HG02759 (cell line): Measurements from ENCODE around the gene S100PBP.
"Not testable (repeated sequence)": the region's sequence is repeated elsewhere in the genome, so short reads cannot be mapped to it uniquely, and the experiment has no call there.

Source experiments
- ATAC-seq: cut with Tn5 transposase; IDR thresholded peaks from one replicate; pipeline ENCODE4 v1.9.1; 2021; ENCODE audit warnings: mild to moderate bottlenecking, moderate library complexity; ENCODE audit not compliant: unreplicated experiment

Gene S100PBP

DNA sequence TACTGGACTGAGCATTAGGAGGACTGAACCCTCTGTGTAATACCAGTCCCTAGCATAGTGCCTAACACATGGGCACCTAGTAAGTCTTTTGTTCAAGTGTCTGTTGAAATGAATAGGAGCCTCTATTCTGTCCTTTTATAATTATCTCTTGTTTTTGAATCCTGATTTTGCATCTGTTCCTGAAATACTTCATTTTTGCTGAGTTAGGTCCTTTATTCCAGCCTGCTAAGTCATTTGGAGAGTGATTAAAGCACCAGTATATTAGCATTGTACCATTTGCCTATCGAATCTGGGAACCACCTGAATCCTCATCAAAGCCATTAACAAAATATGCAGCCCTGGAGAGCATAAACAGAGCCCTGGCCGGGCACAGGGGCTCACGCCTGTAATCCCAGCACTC, 32.6 kb upstream of the S100PBP start:
- no peak for ATAC-seq

- ATAC-seq: no peak
Measured at GRCh38 chr1:32786856-32787255, 30.6 kb upstream of the S100PBP start.

GRCh38 chr1:32789356-32789755, 28.1 kb upstream of the S100PBP start:
- ATAC-seq: not testable (repeated sequence)

DNA sequence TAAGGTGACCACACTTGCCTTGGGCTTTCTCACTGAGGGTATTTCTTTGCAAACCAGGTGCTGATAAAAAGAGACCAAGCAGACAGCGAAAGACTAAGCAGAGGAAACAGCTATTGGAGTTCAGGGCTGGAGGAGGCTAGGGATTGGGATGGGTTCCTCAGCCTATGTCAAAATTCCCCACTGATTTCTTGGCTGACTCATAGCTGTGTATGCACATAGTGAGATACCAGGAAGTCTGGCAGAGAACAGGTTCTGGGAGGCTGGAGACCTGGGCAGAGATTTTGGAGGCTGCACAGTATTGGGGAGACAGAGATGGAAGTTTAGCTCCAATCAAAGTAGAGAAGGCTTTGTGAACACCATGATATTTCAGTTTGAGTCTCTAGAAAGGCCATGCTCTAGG, 25.6 kb upstream of the S100PBP start:
- no peak for ATAC-seq

DNA sequence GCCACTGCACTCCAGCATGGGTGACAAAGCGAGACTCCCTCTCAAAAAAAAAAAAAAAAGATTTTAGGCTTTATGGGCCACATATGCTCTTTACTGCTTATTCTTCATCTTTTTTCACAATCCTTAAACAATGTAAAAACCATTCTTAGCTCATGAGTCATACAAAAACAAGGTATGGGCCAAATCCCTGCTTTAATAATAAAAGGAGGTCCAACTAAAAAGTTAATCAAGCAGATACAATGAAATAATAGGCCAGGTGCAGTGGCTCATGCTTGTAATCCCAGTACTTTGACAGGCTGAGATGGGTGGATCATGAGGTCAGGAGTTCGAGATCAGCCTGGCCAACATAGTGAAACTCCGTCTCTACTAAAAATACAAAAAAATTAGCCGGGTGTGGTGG, 21.7 kb upstream of the S100PBP start:
- not testable (repeated sequence) for ATAC-seq

- ATAC-seq: no peak
Measured at GRCh38 chr1:32797456-32797855, 20.0 kb upstream of the S100PBP start.

GRCh38 chr1:32798191-32798590, 19.3 kb upstream of the S100PBP start:
- no peak for ATAC-seq

- ATAC-seq: no peak
Measured at GRCh38 chr1:32798679-32799416, 18.6 kb upstream of the S100PBP start.

- ATAC-seq: no peak
Measured at GRCh38 chr1:32801096-32801715, 16.2 kb upstream of the S100PBP start.

- not testable (repeated sequence) for ATAC-seq
Measured at GRCh38 chr1:32804460-32804859, 13.0 kb upstream of the S100PBP start.

GRCh38 chr1:32806290-32806689, 11.2 kb upstream of the S100PBP start:
- no peak for ATAC-seq

- no peak for ATAC-seq
Measured at GRCh38 chr1:32806910-32807523, 10.4 kb upstream of the S100PBP start.

DNA sequence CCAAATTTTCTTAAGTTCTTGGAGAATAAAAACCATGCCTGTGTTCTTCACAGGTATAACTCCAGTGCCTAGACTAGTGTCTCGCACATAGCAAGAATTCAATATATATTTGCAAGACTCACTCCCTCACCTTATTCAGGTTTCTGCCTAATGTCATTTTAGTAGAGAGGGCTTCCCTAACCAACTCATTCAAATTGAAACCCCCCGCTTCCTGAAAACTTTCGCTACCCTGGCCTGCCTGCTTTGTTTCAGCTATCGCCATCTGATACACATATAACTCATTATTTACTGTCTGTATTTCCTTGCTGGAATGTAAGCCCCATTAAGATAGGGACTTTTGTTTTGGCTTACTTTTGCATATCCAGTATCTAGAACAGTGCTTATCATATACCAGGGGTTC, 8.9 kb upstream of the S100PBP start:
- no peak for ATAC-seq

DNA sequence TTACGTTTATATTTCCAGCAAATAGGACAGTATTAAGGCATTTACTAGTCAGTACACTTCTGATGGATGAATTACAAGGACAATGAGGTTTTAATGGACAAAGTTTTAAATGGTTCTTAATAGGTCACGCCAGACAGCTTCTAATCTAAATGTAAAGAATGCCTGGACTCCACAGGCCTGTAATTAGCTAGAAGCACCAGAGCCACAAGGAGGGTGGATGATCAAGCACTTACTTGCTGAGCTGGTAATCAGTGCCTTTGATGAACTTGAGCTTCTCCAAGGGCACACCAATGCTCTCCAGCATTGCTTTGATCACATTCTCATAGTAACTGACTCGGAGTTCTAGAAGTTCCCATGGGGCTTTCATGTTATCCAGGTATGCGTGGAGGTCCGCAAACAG, 7.1 kb upstream of the S100PBP start:
- no peak for ATAC-seq

GRCh38 chr1:32811265-32811664, 6.2 kb upstream of the S100PBP start:
- no peak for ATAC-seq

DNA sequence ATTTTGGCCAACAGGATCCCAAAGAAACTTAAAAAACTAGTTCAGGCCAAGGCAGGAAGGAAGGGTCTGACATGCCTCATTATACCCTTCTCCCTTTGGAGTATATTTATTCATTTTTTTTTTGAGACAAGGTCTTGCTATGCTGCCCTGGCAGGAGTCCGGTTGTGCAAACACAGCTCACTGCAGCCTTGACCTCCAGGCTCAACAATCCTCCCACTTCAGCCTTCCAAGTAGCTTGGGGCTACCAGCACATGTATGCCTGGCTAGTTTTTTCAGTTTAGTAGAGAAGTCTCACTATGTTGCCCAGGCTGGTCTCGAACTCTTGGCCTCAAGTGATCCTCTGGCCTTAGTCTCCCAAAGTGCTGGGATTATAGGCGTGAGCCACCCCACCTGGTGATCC, 5.5 kb upstream of the S100PBP start:
- ATAC-seq: no peak

DNA sequence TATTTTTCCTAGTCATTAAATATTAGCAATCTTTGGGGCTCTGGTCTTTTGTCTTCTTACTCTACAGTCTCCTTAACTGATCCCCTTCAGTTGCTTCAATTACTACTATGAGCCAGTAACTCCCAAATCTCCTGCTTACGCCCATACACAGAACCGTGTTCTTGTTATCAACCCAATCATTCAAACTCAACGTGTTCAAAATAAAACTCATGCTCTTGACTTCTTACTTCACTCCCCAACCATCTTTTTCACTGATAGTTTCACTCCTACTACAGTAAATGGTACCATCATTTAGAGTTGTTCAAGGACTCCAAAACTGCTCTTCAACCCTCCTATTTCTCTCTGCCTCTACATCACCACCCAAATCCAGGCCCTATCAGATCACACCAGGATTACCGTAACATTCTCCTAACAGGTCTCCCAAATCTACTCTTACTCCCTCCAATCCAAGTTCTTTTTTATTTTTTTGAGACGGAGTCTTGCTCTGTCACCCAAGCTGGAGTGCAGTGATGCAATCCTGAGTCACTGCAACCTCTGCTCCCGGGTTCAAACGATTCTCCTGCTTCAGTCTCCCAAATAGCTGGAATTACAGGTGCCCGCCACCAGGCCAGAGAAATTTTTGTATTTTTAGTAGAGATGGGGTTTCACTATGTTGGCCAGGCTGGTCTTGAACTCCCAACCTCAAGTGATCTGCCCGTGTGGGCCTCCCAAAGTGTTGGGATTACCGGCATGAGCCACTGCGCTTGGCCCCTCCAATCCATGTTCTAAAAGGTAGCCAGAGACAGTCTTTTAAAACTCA, 3.3 kb upstream of the S100PBP start:
- no peak for ATAC-seq

- ATAC-seq: peak; percentile 3
Measured at GRCh38 chr1:32816676-32817158, 736 bp upstream of the S100PBP start.

DNA sequence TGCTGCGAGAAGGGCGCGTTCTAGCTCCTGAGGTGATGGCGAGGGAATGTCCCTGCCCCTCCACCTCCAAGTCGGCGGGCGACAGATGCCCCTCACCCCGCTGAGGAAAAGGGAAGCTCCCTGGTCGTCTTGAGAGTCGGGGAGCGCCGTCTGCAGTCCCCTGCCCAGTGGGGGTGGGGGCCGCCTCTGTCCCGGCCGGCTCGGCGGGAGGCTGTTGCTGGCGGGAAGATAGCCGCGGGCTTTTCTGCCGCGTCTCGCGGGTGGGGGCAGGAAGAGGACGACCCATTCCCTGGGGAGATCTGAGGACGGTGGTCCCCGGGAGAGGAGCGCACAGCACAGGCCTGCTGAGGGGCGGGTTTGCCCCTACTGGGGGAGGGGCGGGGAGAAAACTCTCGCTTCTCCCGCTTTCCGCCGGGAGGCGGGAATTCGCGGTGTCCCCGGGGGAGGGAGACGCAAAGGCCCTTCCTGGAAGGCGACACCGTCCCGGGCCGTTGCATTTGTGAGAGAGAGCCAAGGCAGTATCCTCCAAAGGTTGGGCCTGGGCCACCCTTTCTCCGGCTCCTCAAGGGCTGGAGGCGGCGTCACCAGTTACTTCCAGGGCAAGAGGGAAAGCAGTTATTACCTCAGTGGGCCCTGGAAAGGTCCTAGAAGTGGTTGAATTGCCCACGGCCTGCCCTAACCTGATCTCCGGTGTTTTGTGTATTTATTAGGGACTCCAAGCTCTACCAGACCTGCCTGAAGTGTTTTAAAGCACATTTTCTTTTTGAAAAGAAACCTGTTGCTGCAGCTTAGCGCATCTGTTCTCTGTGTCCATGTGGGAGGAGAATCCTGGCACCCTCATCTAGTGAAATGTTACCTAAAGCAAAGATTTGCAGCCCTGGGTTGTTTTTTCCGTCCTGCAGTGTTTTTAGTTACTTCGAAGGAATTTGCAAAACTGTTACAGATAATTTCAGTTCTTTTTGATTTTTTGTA, 648 bp downstream of the S100PBP start:
- ATAC-seq: peak; percentile 12
